Activated CD4-positive, alpha-beta T cell treated with anti-CD3 and anti-CD28 coated beads, Interleukin-2, amount 10 ng/mL, durations not matched to agents 24 days and 14 days (primary cell): ENCODE results near the gene INPP5J. TPM values are rescaled to one million over a fixed set of nuclear protein-coding genes. Genes with fewer than 3 reads are reported as not detected.
A peak's percentile ranks its signal among the peaks of the same experiment; 100 is the strongest.
"Not testable (repeated sequence)": the region's sequence is repeated elsewhere in the genome, so short reads cannot be mapped to it uniquely, and the experiment has no call there.

ENCODE experiments used
- DNase-seq: peaks from one replicate; pipeline ENCODE4 v3.0.0; 2022
- H3K27ac Mint-ChIP-seq: one replicate; pipeline ENCODE4 v1.8.0; 2022; ENCODE audit warnings: mild to moderate bottlenecking, mixed read lengths
- H3K27me3 Mint-ChIP-seq: one replicate; pipeline ENCODE4 v1.8.0; 2022; ENCODE audit warnings: mixed read lengths
- H3K36me3 Mint-ChIP-seq: one replicate; pipeline ENCODE4 v1.8.0; 2022; ENCODE audit warnings: low read depth, mild to moderate bottlenecking, mixed read lengths
- H3K4me1 Mint-ChIP-seq: one replicate; pipeline ENCODE4 v1.8.0; 2021; ENCODE audit warnings: mixed read lengths
- H3K4me3 Mint-ChIP-seq: one replicate; pipeline ENCODE4 v1.8.0; 2022; ENCODE audit warnings: mild to moderate bottlenecking, moderate library complexity, mixed read lengths
- H3K9me3 Mint-ChIP-seq: one replicate; pipeline ENCODE4 v1.8.0; 2021; ENCODE audit warnings: mixed read lengths
- intact Hi-C: fragments of 100-400 bp; cut with micrococcal nuclease; formaldehyde crosslinking; loops from one replicate; pipeline ENCODE4 v1.15.1; 2023
- total RNA-seq: library from RNA; stranded (reverse); gene quantifications from 2 replicates; pipeline ENCODE4 v1.2.3, GENCODE V29; 2022

The INPP5J gene
- total RNA-seq, 1 donor from 2014 or later: 0.26 TPM

GRCh38 chr22:31103111-31103510 lies 19.7 kb upstream of the INPP5J start:
- Mint-ChIP-seq H3K36me3 (peaks cover 1% of the 10 kb centered on the region), H3K9me3 (no peaks in the 10 kb centered on the region), H3K4me3 (no peak overlapping the region), H3K4me1 (peaks cover 11% of the 10 kb centered on the region), H3K27ac (peak overlapping the region; percentile 53), H3K27me3 (no peaks in the 10 kb centered on the region)
- intact Hi-C loops: no loop called here
- no peak for DNase-seq

GRCh38 chr22:31103899-31104694 lies 18.7 kb upstream of the INPP5J start:
- Mint-ChIP-seq H3K36me3 (peaks cover 1% of the 10 kb centered on the region), H3K9me3 (no peaks in the 10 kb centered on the region), H3K27me3 (no peaks in the 10 kb centered on the region), H3K27ac (no peak overlapping the region), H3K4me3 (no peak overlapping the region), H3K4me1 (peaks cover 12% of the 10 kb centered on the region)
- no peak for DNase-seq
- intact Hi-C loops: no loop called here

- no peak for DNase-seq
- H3K27ac Mint-ChIP-seq: no peak overlapping the region
- H3K4me3 Mint-ChIP-seq: no peak overlapping the region
- peaks cover 12% of the 10 kb centered on the region for H3K4me1 Mint-ChIP-seq
- H3K9me3 Mint-ChIP-seq: no peaks in the 10 kb centered on the region
- intact Hi-C loops: no loop called here
- H3K27me3 Mint-ChIP-seq: no peaks in the 10 kb centered on the region
- H3K36me3 Mint-ChIP-seq: peaks cover 1% of the 10 kb centered on the region
Measured at GRCh38 chr22:31104869-31105268, 17.9 kb upstream of the INPP5J start.

GRCh38 chr22:31105282-31105929 lies 17.4 kb upstream of the INPP5J start:
- Mint-ChIP-seq H3K36me3 (peaks cover 1% of the 10 kb centered on the region), H3K4me3 (no peak overlapping the region), H3K9me3 (no peaks in the 10 kb centered on the region), H3K27ac (no peak overlapping the region), H3K27me3 (peaks cover 2% of the 10 kb centered on the region), H3K4me1 (peaks cover 12% of the 10 kb centered on the region)
- intact Hi-C loops: no loop called here
- DNase-seq: no peak

- Mint-ChIP-seq H3K4me1 (peaks cover 12% of the 10 kb centered on the region), H3K27ac (no peak overlapping the region)
- intact Hi-C loops: no loop called here
Measured at GRCh38 chr22:31106001-31106571, 16.7 kb upstream of the INPP5J start.

GRCh38 chr22:31106731-31107177 lies 16.0 kb upstream of the INPP5J start:
- intact Hi-C loops: loop anchor here (1.0 kb wide), 3 partner anchors 22 to 241 kb away; no protein-coding TSS in a partner anchor
- peaks cover 12% of the 10 kb centered on the region for H3K4me1 Mint-ChIP-seq
- H3K9me3 Mint-ChIP-seq: no peaks in the 10 kb centered on the region
- no peak for DNase-seq
- peaks cover 2% of the 10 kb centered on the region for H3K27me3 Mint-ChIP-seq
- H3K27ac Mint-ChIP-seq: peak overlapping the region; percentile 55
- no peaks in the 10 kb centered on the region for H3K36me3 Mint-ChIP-seq
- peak overlapping the region; percentile 87 for H3K4me3 Mint-ChIP-seq

More at GRCh38 chr22:31106001-31106571, 16.7 kb upstream of the INPP5J start:
- no peak for DNase-seq
- Mint-ChIP-seq H3K36me3 (peaks cover 1% of the 10 kb centered on the region), H3K4me3 (peak overlapping the region; percentile 41), H3K27me3 (peaks cover 2% of the 10 kb centered on the region), H3K9me3 (no peaks in the 10 kb centered on the region)

GRCh38 chr22:31107178-31107893 lies 15.4 kb upstream of the INPP5J start, which contains the start of gene SELENOM:
Gene SELENOM, minus strand, starts transcription at chr22:31107568. Its CDS starts 63 bp downstream, at chr22:31107505.
- H3K36me3 Mint-ChIP-seq: no peaks in the 10 kb centered on the region
- peaks cover 12% of the 10 kb centered on the region for H3K4me1 Mint-ChIP-seq
- intact Hi-C loops: loop anchor here (1.0 kb wide), 3 partner anchors 23 to 240 kb away; no protein-coding TSS in a partner anchor
- H3K27me3 Mint-ChIP-seq: peaks cover 2% of the 10 kb centered on the region
- no peaks in the 10 kb centered on the region for H3K9me3 Mint-ChIP-seq
- DNase-seq: peak; percentile 97
- H3K27ac Mint-ChIP-seq: peak within 1 kb of the TSS; percentile 55
- H3K4me3 Mint-ChIP-seq: peak within 1 kb of the TSS; percentile 87

GRCh38 chr22:31107894-31108218 lies 14.9 kb upstream of the INPP5J start:
- Mint-ChIP-seq H3K36me3 (no peaks in the 10 kb centered on the region), H3K4me3 (peak overlapping the region; percentile 87), H3K9me3 (no peaks in the 10 kb centered on the region), H3K27ac (peak overlapping the region; percentile 21), H3K4me1 (peaks cover 12% of the 10 kb centered on the region), H3K27me3 (peaks cover 2% of the 10 kb centered on the region)
- no peak for DNase-seq
- intact Hi-C loops: loop anchor here (1.0 kb wide), 3 partner anchors 24 to 239 kb away; no protein-coding TSS in a partner anchor

GRCh38 chr22:31112547-31113091 lies 10.1 kb upstream of the INPP5J start:
- H3K27me3 Mint-ChIP-seq, H3K36me3 Mint-ChIP-seq, H3K9me3 Mint-ChIP-seq: not testable (repeated sequence)

GRCh38 chr22:31118046-31118820 lies 4.5 kb upstream of the INPP5J start:
- Mint-ChIP-seq H3K4me1 (no peaks in the 10 kb centered on the region), H3K27ac (no peak overlapping the region), H3K9me3 (no peaks in the 10 kb centered on the region), H3K36me3 (no peaks in the 10 kb centered on the region), H3K27me3 (no peaks in the 10 kb centered on the region), H3K4me3 (no peak overlapping the region)
- DNase-seq: no peak
- intact Hi-C loops: no loop called here

More at GRCh38 chr22:31112547-31113091, 10.1 kb upstream of the INPP5J start:
- H3K4me3 Mint-ChIP-seq, H3K4me1 Mint-ChIP-seq, intact Hi-C loops, H3K27ac Mint-ChIP-seq, DNase-seq: not testable (repeated sequence)

GRCh38 chr22:31119026-31119717 lies 3.6 kb upstream of the INPP5J start:
- no peaks in the 10 kb centered on the region for H3K9me3 Mint-ChIP-seq
- no peaks in the 10 kb centered on the region for H3K27me3 Mint-ChIP-seq
- H3K4me1 Mint-ChIP-seq: no peaks in the 10 kb centered on the region
- H3K4me3 Mint-ChIP-seq: no peak overlapping the region
- H3K36me3 Mint-ChIP-seq: no peaks in the 10 kb centered on the region
- intact Hi-C loops: no loop called here
- no peak overlapping the region for H3K27ac Mint-ChIP-seq
- no peak for DNase-seq

- Mint-ChIP-seq H3K27ac (no peak overlapping the region), H3K4me1 (no peaks in the 10 kb centered on the region), H3K4me3 (no peak overlapping the region), H3K27me3 (no peaks in the 10 kb centered on the region), H3K36me3 (no peaks in the 10 kb centered on the region), H3K9me3 (no peaks in the 10 kb centered on the region)
- intact Hi-C loops: no loop called here
- DNase-seq: no peak
Measured at GRCh38 chr22:31120230-31120629, 2.5 kb upstream of the INPP5J start.
